MM.1S (cell line): ENCODE measurements around the gene DNAH10.

Experiments
- CTCF ChIP-seq: fragments of 300-600 bp; sonication (generic); IDR thresholded peaks from 2 replicates; pipeline ENCODE4 v1.5.1; 2016; ENCODE audit warnings: antibody characterized with exemption, low read length, mixed read lengths
- EZH2phosphoT487 ChIP-seq: fragments of 300-600 bp; sonication (generic); IDR thresholded peaks from 2 replicates; pipeline ENCODE4 v1.6.1; 2018; ENCODE audit warnings: antibody characterized with exemption, low read length

- no peak for TF ChIP-seq CTCF
- no peak for TF ChIP-seq EZH2phosphoT487
Measured at GRCh38 chr12:123929946-123930583, 168.0 kb downstream of the DNAH10 start.
